ENCODE measurements around the gene GMEB2.
"Not testable (repeated sequence)": the region's sequence is repeated elsewhere in the genome, so short reads cannot be mapped to it uniquely, and the experiment has no call there.

Gene GMEB2

DNA sequence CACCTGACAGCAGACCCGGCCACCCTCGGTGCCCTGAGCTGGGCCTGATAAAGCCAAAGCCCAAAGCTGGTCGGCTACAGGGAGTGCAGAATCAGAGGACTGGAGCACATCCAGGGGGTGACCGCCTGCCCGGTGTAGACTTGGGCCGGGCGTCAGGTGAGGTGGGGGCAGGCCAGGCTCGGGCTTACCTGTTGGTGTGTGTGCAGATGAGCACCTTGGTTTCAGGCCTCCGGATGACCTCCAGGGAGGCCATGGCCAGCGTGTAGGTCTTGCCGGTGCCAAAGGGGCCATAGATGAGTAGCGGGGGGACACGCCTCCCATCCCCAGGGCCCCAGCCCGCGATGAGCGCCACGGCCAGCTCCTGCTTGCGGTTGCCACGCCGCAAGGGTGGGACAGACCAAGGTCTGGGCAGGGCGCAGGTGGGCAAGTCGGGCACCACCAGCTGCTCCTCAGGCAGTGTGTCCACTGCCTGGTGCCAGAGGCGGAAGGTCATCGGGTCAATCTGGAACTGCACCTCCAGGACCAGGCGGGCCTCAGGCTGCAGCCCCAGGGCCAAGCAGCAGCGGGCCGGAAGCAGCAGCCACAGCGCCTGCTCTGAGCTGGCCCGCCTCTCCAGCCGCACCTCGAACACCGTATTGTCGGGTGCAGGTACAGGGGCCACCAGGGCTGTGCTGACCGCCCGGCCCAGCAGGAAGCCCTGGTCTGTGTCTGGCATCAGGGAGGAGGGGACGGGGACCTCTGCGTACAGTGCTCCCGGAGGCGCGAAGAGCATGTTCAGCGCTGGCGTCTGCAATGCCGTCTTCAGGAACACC is 58.5 kb downstream of the GMEB2 start:
- no peak for DNase-seq

- DNase-seq = peak; percentile 50 to 60
Observed at GRCh38 chr20:63567386-63568169, 59.3 kb downstream of the GMEB2 start.

- no peak for DNase-seq
Observed at GRCh38 chr20:63567136-63567385, 59.8 kb downstream of the GMEB2 start.

DNA sequence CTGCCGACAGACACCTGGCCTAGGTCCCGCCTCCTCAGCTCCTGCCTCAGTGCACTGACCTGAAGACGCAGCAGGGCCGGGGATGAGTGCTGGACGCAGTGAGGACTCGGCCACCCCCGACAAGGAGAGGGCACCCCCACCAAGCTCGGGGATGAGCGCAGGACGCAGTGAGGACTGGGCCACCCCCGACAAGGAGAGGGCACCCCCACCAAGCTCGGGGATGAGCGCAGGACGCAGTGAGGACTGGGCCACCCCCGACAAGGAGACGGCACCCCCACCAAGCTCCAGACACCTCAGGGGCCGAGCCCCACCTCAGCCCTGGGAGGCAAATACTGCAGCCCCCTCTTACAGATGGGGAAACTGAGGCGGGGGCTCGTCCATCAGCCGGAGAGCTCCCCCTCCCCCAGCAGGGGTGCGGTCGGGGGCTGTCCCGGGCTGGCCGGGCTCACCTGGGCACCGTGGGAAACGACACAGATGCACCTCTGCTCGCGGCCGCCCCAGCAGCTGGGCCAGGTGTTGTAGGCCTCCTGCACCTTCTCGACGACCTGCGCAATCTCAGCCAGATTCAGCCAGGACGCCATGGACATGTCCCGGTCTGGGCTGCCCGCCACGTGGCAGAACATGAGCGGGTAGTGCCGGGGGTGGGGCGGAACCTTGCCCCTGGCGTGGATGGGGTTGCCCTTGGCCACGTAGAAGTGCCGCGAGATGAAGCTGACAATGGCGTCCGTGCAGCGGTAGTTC is 60.3 kb downstream of the GMEB2 start:
- DNase-seq = no peak

- no peak for DNase-seq
Observed at GRCh38 chr20:63565699-63566335, 61.1 kb downstream of the GMEB2 start.

GRCh38 chr20:63565021-63565698 is 61.7 kb downstream of the GMEB2 start:
- no peak for DNase-seq

- DNase-seq = no peak
Observed at GRCh38 chr20:63564036-63564810, 62.7 kb downstream of the GMEB2 start.

DNA sequence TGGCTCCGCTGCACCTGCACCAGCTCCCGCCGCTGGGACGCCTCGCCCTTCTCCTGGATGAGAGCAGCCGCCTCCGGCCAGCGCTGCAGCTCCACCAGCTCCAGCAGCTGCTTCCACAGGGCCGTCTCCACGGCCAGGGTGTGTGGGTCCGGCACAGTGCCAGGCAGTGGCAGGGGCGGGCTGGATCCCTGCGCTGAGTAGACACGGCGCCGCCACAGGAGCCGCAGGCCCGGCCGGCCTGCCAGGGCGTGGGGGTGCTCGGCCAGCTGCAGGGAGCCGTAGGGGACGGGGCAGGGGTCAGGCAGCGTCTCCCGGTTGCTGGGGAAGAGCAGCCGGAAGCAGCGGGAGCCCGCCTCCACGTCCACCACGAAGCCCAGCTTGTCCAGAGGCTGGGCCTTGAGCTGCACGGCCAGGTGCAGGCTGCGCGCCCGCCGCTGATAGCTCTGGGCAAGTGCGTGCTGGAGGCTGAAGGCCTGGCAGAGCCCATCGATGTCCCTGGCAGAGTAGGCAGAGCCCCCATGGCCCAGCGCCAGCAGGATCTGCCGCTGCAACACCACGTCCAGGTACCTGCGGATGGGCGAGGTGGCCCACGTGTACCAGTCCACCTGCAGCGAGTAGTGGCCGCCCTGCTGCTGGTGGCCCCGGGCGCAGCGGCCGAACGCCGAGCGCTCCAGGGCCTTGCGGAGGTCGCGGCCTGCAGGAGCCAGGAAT is 63.5 kb downstream of the GMEB2 start:
- no peak for DNase-seq

GRCh38 chr20:63562461-63563224 is 64.3 kb downstream of the GMEB2 start:
- no peak for DNase-seq

DNA sequence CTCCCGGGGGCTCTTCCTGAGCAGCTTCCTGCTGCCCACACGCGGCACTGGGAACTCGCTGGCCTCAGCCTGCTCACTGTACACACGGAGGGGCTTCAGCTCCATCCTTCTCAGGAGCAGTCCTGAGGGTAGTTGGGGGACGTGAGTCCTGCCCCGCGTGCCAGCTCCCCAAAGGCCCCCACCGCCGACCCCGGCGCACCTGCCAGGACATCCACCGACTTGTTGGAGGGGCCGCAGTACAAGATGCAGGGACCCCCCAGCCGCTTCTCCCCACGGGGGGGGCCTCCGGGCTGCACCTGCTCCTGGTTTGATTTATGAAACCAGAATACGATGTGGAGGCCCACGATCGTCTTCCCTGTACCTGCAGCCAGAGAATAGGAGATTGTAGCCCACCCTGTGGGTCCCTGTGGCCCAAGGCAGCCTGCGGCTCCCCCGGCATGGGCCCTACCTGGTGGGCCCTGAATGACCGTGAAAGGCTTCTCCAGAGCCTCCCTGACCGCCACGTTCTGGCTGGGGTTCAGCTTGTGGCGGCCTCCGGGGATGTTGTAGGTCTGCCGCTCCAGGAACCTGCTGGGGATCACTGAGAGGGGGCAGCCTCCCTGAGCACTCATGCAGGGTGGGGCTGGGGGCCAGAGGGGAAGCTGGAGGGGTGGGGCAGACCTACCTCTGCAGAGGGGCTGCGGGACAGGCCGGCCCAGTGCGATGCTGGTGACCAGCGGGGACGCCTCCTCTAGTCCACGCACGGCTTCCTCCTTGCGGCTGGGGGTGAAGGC is 65.1 kb downstream of the GMEB2 start:
- DNase-seq = no peak

DNA sequence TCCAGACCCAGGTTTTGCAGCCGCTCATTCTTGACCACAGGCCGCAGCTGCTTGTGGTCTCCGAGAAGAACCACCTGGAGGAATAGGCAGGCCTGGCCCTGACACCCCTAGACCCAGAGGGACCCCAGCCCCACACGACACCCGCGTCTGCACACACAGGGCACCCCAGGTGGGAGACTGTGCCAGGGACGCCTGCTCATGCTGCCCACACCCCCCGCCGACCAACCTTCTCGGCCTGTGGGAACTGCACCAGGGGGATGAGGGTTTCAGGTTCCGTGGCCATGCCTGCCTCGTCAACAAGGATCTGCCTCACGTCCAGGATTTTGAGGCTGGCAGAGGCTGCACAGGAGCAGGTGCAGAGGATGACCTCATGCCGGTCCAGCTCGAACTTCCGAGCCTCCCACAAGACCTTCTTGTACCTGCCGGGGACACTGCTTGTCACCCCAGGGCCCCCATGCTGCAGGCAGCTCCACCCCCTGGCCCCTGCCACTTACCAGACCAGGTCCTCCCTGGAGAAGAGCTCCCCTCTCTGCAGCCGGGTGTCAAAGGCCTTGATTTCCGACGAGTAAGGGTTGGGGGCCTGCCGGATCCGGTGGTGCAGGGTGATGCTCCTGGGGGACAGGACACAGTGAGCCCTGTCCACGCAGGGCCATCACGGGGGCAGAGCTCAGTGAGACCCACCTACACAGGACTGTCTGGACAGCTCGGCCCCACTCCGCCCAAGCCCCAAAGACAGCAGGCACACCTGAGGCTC is 65.9 kb downstream of the GMEB2 start:
- DNase-seq = no peak

GRCh38 chr20:63560333-63560805 is 66.5 kb downstream of the GMEB2 start:
- DNase-seq = no peak

DNA sequence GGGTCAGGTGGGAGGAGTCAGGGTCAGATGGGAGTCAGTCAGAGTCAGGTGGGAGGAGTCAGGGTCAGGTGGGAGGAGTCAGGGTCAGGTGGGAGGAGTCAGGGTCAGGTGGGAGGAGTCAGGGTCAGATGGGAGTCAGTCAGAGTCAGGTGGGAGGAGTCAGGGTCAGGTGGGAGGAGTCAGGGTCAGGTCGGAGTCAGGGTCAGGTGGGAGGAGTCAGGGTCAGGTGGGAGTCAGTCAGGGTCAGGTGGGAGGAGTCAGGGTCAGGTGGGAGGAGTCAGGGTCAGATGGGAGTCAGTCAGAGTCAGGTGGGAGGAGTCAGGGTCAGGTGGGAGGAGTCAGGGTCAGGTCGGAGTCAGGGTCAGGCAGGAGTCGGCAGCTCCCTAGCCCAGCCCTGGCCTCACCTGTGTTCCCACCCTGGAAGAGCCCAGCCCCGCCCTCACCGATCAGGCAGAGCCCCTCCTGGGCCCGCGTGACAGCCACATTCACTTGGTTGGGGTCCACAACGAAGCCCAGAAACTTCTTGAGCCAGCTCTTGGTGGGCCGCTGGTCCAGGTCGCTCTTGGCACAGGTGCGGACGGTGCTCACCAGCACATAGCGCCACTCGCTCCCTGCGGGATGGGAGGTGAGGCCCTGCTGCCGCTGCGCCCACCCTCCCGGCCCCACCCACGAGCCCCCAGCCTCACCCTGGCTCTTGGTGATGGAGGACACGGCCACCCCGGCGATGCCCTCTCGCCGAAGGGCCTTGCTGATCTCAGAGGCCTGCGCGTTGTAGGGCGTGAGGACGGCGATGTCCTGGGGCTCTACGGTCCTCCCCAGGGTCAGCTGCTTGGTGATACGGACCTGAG is 67.2 kb downstream of the GMEB2 start:
- not testable (repeated sequence) for DNase-seq

GRCh38 chr20:63558804-63559484 is 68.0 kb downstream of the GMEB2 start:
- DNase-seq = no peak

DNA sequence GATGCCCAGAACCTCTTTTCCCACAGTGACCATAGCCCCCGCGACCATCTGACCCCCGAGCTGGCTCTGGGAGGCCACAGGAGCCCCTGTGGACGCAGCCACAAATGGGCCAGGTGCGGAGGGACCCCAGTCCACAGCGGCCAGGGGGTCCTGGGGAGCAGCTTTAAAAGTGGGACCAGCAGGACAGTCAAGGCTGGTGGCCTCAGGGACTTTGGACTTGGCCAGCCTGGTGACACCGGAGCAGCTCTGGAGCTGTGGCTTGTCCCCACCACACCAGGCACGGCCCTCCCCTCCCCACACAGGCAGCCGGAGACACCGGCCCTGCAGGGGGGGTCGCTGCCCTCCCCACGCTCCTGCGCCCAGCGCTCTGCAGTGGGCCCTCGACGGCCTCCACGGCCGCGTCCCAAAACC is 69.4 kb downstream of the GMEB2 start:
- DNase-seq = no peak

DNA sequence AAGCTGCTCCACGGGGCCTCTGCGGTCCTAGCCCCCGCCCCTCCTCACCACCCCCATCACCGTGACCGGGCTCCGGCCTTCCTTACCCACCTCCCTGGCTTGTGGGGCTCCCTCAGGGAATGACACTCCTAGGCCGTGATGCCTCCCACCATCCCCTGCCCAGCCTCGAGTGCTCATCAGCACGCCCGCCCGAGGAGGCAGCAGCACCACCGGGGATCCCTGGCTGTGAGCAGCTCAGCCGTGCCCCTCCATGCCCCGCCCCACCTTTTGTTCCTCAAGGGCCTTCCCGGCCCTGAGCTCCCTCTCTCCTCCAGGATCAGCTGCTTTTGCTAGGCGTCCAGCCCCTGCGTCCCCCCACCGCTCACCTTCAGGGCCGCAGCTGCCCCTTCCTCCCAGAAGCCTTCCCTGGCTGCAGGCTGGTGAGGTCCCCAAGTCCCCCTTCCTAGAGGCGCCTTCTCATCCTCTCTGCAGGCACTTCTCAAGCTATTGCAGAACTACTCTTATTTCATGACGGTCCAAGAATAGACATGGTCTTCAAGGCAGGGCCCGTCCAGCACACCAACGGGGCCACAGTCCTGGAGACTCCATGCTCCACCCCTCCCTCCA is 69.9 kb downstream of the GMEB2 start:
- no peak for DNase-seq
